ENCODE data around the gene CTF1. TPM values are rescaled to one million over a fixed set of nuclear protein-coding genes. Genes with fewer than 3 reads are reported as not detected.

The CTF1 gene
- total and polyA plus RNA-seq, 2 donors (not counting 1 experiment from before 2014, with no cell fraction given): 0.78 to 0.81 TPM

- ChIA-PET POLR2A (interaction anchor here (0.5 to 1.4 kb wide), 2 partner anchors 18 to 498 kb away, joined by 3 to 7 read pairs; partner anchors contain the start of gene ZNF48), CTCF (interaction anchor here (0.6 to 3.2 kb wide), 5 partner anchors 9 to 48 kb away, joined by 3 to 15 read pairs (median 6); no protein-coding TSS in a partner anchor)
- intact Hi-C loops (cut with micrococcal nuclease): no loop called here
- peaks cover 48% of the 10 kb centered on the region for H3K4me1 Mint-ChIP-seq
- no peaks in the 10 kb centered on the region for H3K9me3 Mint-ChIP-seq (ENCODE audit: insufficient read depth)
- Histone ChIP-seq H3K36me3 (replicated peaks in 1 of 2; ENCODE audit: control extremely low read depth in 1 of 2, control insufficient read depth in 1 of 2, extremely low read depth in 1 of 2, insufficient read depth in 2 of 2, low read length in 1 of 2) (peaks cover 0 to 8% of the 10 kb centered on the region in 2 experiments), H3K27me3 (replicated peaks in 1 of 4; ENCODE audit: control extremely low read depth in 1 of 4, control insufficient read depth in 3 of 4, insufficient read depth in 4 of 4, low read length in 3 of 4) (no peaks in the 10 kb centered on the region), H3K9ac (ENCODE audit: low read length) (peak overlapping the region; percentile 89), H3K4me2 (replicated peaks; ENCODE audit: low read depth, low read length, poor library complexity, severe bottlenecking) (peak overlapping the region; percentile 84), H3K79me2 (ENCODE audit: control insufficient read depth, insufficient read depth, low read length) (peaks cover 28% of the 10 kb centered on the region), H3K4me3 (ENCODE audit: control extremely low read depth in 1 of 5, extremely low read depth in 1 of 5, insufficient read depth in 1 of 5, low read depth in 2 of 5, low read length in 4 of 5) (peak overlapping the region in 4 of 5 experiments; percentile 64 to 72 (median 66)), H3K9me3 (ENCODE audit: control extremely low read depth in 1 of 3, control insufficient read depth in 2 of 3, insufficient read depth in 1 of 3, low read length in 2 of 3) (peaks cover 0 to 2% (median 0%) of the 10 kb centered on the region in 3 donors), H2AFZ (ENCODE audit: insufficient read depth, low read depth, low read length, poor library complexity, severe bottlenecking) (peak overlapping the region; percentile 85), H4K20me1 (ENCODE audit: control insufficient read depth, insufficient read depth, low read length, poor library complexity, severe bottlenecking) (peaks cover 8% of the 10 kb centered on the region), H3K4me1 (ENCODE audit: control insufficient read depth in 2 of 2, insufficient read depth in 2 of 2, low read length in 2 of 2) (peaks cover 32 to 42% of the 10 kb centered on the region in 2 donors), H3K27ac (ENCODE audit: low read length in 2 of 2) (peak overlapping the region in 1 of 2 donors; percentile 79)
- H3K27ac Mint-ChIP-seq: peak overlapping the region; percentile 88
- no peak for ATAC-seq (ENCODE audit: low read depth)
- peak overlapping the region; percentile 90 for H3K4me3 Mint-ChIP-seq
- WGBS (ENCODE audit: insufficient coverage): 72% methylated on average over 5 of the region's 20 CpGs
- DNase-seq: peak; percentile 29
- no peaks in the 10 kb centered on the region for H3K27me3 Mint-ChIP-seq
- TF ChIP-seq CTCF (IDR thresholded peaks at IDR 0.05) (no peak), EZH2 (IDR thresholded peaks at IDR 0.05; ENCODE audit: borderline replicate concordance, insufficient read depth, low read depth, low read length, poor library complexity, severe bottlenecking) (no peak)
Observed at GRCh38 chr16:30892670-30893416, 3.6 kb upstream of the CTF1 start.

GRCh38 chr16:30893417-30893743 is 3.0 kb upstream of the CTF1 start:
- peak overlapping the region; percentile 89 for H3K9ac ChIP-seq (ENCODE audit: low read length)
- peaks cover 0 to 2% (median 0%) of the 10 kb centered on the region in 3 donors for H3K9me3 ChIP-seq (ENCODE audit: control extremely low read depth in 1 of 3, control insufficient read depth in 2 of 3, insufficient read depth in 1 of 3, low read length in 2 of 3)
- peak overlapping the region; percentile 88 for H3K27ac Mint-ChIP-seq
- intact Hi-C loops (cut with micrococcal nuclease): no loop called here
- TF ChIP-seq CTCF (IDR thresholded peaks at IDR 0.05) (no peak), EZH2 (IDR thresholded peaks at IDR 0.05; ENCODE audit: borderline replicate concordance, insufficient read depth, low read depth, low read length, poor library complexity, severe bottlenecking) (no peak)
- H3K27me3 Mint-ChIP-seq: no peaks in the 10 kb centered on the region
- DNase-seq (no peak), ATAC-seq (ENCODE audit: low read depth) (no peak)
- peak overlapping the region; percentile 48 to 79 for H3K27ac ChIP-seq (ENCODE audit: low read length in 2 of 2)
- peaks cover 23% of the 10 kb centered on the region for H3K79me2 ChIP-seq (ENCODE audit: control insufficient read depth, insufficient read depth, low read length)
- H3K27me3 ChIP-seq (replicated peaks in 1 of 4; ENCODE audit: control extremely low read depth in 1 of 4, control insufficient read depth in 3 of 4, insufficient read depth in 4 of 4, low read length in 3 of 4): no peaks in the 10 kb centered on the region
- peaks cover 0 to 8% of the 10 kb centered on the region in 2 experiments for H3K36me3 ChIP-seq (replicated peaks in 1 of 2; ENCODE audit: control extremely low read depth in 1 of 2, control insufficient read depth in 1 of 2, extremely low read depth in 1 of 2, insufficient read depth in 2 of 2, low read length in 1 of 2)
- peaks cover 32 to 43% of the 10 kb centered on the region in 2 donors for H3K4me1 ChIP-seq (ENCODE audit: control insufficient read depth in 2 of 2, insufficient read depth in 2 of 2, low read length in 2 of 2)
- peaks cover 8% of the 10 kb centered on the region for H4K20me1 ChIP-seq (ENCODE audit: control insufficient read depth, insufficient read depth, low read length, poor library complexity, severe bottlenecking)
- CTCF ChIA-PET: interaction anchor here (0.6 to 3.2 kb wide), 5 partner anchors 9 to 77 kb away, joined by 3 to 15 read pairs (median 6); no protein-coding TSS in a partner anchor
- POLR2A ChIA-PET: interaction anchor here (1.4 kb wide), 1 partner anchor 19 kb away, joined by 3 read pairs; no protein-coding TSS in a partner anchor
- H3K4me1 Mint-ChIP-seq: peaks cover 48% of the 10 kb centered on the region
- peak overlapping the region; percentile 85 for H2AFZ ChIP-seq (ENCODE audit: insufficient read depth, low read depth, low read length, poor library complexity, severe bottlenecking)
- WGBS (ENCODE audit: insufficient coverage): under 1% methylated on average over 11 of the region's 11 CpGs
- H3K4me3 Mint-ChIP-seq: peak overlapping the region; percentile 90
- H3K4me3 ChIP-seq (ENCODE audit: control extremely low read depth in 1 of 5, extremely low read depth in 1 of 5, insufficient read depth in 1 of 5, low read depth in 2 of 5, low read length in 4 of 5): peak overlapping the region; percentile 11 to 72 (median 65)
- H3K4me2 ChIP-seq (replicated peaks; ENCODE audit: low read depth, low read length, poor library complexity, severe bottlenecking): peak overlapping the region; percentile 84
- no peaks in the 10 kb centered on the region for H3K9me3 Mint-ChIP-seq (ENCODE audit: insufficient read depth)
